ENCODE data around the gene AGFG2. TPM values are rescaled to one million over a fixed set of nuclear protein-coding genes. Genes with fewer than 3 reads are reported as not detected.
"Not testable (repeated sequence)": the region's sequence is repeated elsewhere in the genome, so short reads cannot be mapped to it uniquely, and the experiment has no call there.

Gene AGFG2
- total RNA-seq, 1 donor from 2014 or later = 10.3 TPM

DNA sequence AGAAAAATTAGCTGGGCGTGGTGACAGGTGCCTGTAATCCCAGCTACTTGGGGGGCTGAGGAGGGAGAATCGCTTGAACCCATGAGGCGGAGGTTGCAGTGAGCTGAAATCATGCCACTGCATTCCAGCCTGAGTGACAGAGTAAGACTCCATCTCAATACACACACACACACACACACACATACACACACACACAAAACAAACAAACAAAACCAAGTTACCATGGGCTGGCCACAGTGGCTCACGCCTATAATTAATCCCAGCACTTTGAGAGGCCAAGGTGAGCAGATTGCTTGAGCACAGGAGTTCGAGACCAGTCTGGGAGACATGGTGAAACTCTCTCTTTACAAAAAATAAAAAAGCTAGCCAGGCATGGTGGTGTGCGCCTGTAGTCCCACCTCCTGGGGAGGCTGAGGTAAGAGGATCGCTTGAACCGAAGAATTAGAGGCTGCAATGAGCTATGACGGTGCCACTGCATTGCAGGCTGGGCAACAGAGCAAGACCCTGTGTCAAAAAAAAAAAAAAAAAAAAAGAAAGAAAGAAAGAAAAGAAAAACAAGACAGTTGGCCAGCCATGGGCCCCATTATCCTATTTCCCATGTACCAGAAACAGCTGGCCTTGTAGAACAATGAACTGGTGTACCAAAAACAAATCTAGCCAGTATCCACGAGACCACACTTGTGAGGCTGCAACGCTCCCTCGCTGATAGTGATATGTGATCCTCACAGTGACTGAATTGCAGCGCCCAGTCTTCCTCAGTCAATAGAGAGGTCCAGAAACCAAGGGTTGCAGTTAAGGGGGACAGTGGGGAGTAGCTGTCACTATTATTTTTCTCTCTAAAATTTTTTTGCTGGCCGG, 6.6 kb upstream of the AGFG2 start:
- Mint-ChIP-seq H3K4me1 (ENCODE audit: low read depth) (no peaks in the 10 kb centered on the region), H3K27me3 (no peaks in the 10 kb centered on the region), H3K9me3 (ENCODE audit: low read depth) (no peaks in the 10 kb centered on the region), H3K27ac (no peak overlapping the region), H3K36me3 (ENCODE audit: insufficient read depth) (no peaks in the 10 kb centered on the region), H3K4me3 (ENCODE audit: low read depth) (no peak overlapping the region)
- DNase-seq (ENCODE audit: low spot score, unreplicated experiment) = no peak
- TF ChIP-seq, protein P1, sequence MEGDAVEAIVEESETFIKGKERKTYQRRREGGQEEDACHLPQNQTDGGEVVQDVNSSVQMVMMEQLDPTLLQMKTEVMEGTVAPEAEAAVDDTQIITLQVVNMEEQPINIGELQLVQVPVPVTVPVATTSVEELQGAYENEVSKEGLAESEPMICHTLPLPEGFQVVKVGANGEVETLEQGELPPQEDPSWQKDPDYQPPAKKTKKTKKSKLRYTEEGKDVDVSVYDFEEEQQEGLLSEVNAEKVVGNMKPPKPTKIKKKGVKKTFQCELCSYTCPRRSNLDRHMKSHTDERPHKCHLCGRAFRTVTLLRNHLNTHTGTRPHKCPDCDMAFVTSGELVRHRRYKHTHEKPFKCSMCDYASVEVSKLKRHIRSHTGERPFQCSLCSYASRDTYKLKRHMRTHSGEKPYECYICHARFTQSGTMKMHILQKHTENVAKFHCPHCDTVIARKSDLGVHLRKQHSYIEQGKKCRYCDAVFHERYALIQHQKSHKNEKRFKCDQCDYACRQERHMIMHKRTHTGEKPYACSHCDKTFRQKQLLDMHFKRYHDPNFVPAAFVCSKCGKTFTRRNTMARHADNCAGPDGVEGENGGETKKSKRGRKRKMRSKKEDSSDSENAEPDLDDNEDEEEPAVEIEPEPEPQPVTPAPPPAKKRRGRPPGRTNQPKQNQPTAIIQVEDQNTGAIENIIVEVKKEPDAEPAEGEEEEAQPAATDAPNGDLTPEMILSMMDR (IDR thresholded peaks at IDR 0.05; ENCODE audit: unreplicated experiment) = no peak

GRCh38 chr7:100535982-100536381, 3.0 kb upstream of the AGFG2 start:
- not testable (repeated sequence) for H3K27ac Mint-ChIP-seq; H3K27me3 Mint-ChIP-seq; H3K36me3 Mint-ChIP-seq (ENCODE audit: insufficient read depth); H3K4me3 Mint-ChIP-seq (ENCODE audit: low read depth); H3K9me3 Mint-ChIP-seq (ENCODE audit: low read depth); DNase-seq (ENCODE audit: low spot score, unreplicated experiment)
- peaks cover 16% of the 10 kb centered on the region for H3K4me1 Mint-ChIP-seq (ENCODE audit: low read depth)

- peaks cover 16% of the 10 kb centered on the region for H3K4me1 Mint-ChIP-seq (ENCODE audit: low read depth)
- not testable (repeated sequence) for H3K36me3 Mint-ChIP-seq (ENCODE audit: insufficient read depth); H3K27me3 Mint-ChIP-seq; DNase-seq (ENCODE audit: low spot score, unreplicated experiment); H3K4me3 Mint-ChIP-seq (ENCODE audit: low read depth); H3K9me3 Mint-ChIP-seq (ENCODE audit: low read depth); H3K27ac Mint-ChIP-seq
These were observed 2.3 kb upstream of the AGFG2 start for GRCh38 chr7:100536695-100537094.

DNA sequence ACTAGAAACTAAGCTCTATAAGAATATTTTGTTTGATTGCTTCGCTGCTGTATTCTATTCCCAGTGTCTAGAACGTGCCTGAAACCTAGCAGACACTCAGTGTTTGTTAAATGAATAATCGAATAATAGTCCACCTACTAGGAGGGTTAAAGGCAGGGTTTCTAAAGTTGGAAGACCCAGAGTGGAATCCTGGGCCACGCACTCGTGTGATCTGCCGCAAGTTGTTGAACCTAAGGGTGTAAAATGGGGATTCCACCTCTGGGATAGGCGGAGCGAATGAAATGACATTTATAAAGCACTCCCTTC, 702 bp upstream of the AGFG2 start:
- TF ChIP-seq, protein P1 (IDR thresholded peaks at IDR 0.05; ENCODE audit: unreplicated experiment) = no peak
- Mint-ChIP-seq H3K4me3 (ENCODE audit: low read depth) (peak overlapping the region; percentile 94), H3K27ac (peak overlapping the region; percentile 80), H3K9me3 (ENCODE audit: low read depth) (no peaks in the 10 kb centered on the region), H3K4me1 (ENCODE audit: low read depth) (peaks cover 21% of the 10 kb centered on the region), H3K27me3 (no peaks in the 10 kb centered on the region), H3K36me3 (ENCODE audit: insufficient read depth) (no peaks in the 10 kb centered on the region)
- DNase-seq (ENCODE audit: low spot score, unreplicated experiment) = no peak

DNA sequence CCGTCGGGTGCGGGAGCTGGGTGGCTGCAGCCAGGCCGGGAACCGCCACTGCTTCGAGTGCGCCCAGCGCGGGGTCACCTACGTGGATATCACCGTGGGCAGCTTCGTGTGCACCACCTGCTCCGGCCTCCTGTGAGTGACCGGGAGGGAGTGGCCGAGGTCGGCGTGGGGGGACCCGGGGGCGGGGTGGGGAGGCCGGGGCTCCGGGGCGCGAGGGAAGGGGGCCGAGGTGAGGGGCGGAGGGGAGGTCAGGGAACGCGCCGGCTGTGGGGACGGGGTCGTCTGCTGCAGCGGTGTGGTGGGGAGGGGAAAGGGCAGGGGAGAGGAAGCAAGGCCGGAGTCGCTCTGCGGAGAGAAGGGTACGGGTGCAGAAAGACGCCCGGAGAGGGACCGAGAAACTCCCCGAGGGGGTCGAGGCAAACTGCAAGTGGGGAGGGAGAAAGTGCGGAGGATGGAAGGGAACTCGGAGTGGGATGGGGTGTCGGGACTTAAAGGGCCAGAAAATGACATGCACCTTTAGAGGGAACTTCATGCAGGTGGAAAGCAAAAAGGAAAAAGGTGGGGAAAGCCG, 518 bp downstream of the AGFG2 start:
- no peak for DNase-seq (ENCODE audit: low spot score, unreplicated experiment)
- Mint-ChIP-seq H3K27ac (peak overlapping the region; percentile 77), H3K27me3 (no peaks in the 10 kb centered on the region), H3K36me3 (ENCODE audit: insufficient read depth) (no peaks in the 10 kb centered on the region), H3K4me3 (ENCODE audit: low read depth) (peak overlapping the region; percentile 94), H3K4me1 (ENCODE audit: low read depth) (peaks cover 26% of the 10 kb centered on the region), H3K9me3 (ENCODE audit: low read depth) (no peaks in the 10 kb centered on the region)
- TF ChIP-seq, protein P1 (IDR thresholded peaks at IDR 0.05; ENCODE audit: unreplicated experiment) = no peak

- peak overlapping the region; percentile 94 for H3K4me3 Mint-ChIP-seq (ENCODE audit: low read depth)
- peak overlapping the region; percentile 77 for H3K27ac Mint-ChIP-seq
These were observed 1.2 kb downstream of the AGFG2 start for GRCh38 chr7:100540073-100540723.

DNA sequence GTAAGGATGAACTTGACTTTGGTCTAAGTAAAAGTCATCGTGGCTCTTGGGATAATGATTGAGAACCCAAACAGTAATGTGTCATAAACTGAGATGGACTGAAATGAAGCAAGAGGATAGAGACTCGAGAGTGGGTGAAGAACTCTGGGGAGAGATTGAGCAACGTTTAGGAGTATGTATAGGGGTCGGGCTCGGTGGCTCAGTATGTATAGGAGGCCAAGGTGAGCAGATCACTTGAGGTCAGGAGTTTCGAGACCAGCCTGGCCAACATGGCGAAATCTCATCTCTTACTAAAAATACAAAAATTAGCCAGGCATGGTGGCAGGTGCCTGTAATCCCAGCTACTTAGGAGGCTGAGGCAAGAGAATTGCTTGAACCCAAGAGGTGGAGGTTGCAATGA, 2.3 kb downstream of the AGFG2 start:
- not testable (repeated sequence) for H3K27me3 Mint-ChIP-seq; H3K27ac Mint-ChIP-seq; H3K4me3 Mint-ChIP-seq (ENCODE audit: low read depth); H3K36me3 Mint-ChIP-seq (ENCODE audit: insufficient read depth); DNase-seq (ENCODE audit: low spot score, unreplicated experiment); H3K9me3 Mint-ChIP-seq (ENCODE audit: low read depth)
- peaks cover 42% of the 10 kb centered on the region for H3K4me1 Mint-ChIP-seq (ENCODE audit: low read depth)

More at GRCh38 chr7:100540073-100540723, 1.2 kb downstream of the AGFG2 start:
- H3K27me3 Mint-ChIP-seq = no peaks in the 10 kb centered on the region
- no peaks in the 10 kb centered on the region for H3K9me3 Mint-ChIP-seq (ENCODE audit: low read depth)
- peaks cover 32% of the 10 kb centered on the region for H3K4me1 Mint-ChIP-seq (ENCODE audit: low read depth)
- TF ChIP-seq, protein P1 (IDR thresholded peaks at IDR 0.05; ENCODE audit: unreplicated experiment) = no peak
- H3K36me3 Mint-ChIP-seq (ENCODE audit: insufficient read depth) = no peaks in the 10 kb centered on the region
- DNase-seq (ENCODE audit: low spot score, unreplicated experiment) = no peak

Data from progenitor cell of endocrine pancreas (in vitro differentiated cells).